SH-SY5Y (cell line): ENCODE measurements around the gene BCL11A.

Experiments used
- GATA2 ChIP-seq: IDR thresholded peaks from 2 replicates; pipeline ENCODE4 v1.6.1; 2011; ENCODE audit warnings: mild to moderate bottlenecking, low read depth, low read length
- GATA3 ChIP-seq: IDR thresholded peaks from 2 replicates; pipeline ENCODE4 v1.6.1; 2011; ENCODE audit warnings: low read depth, mild to moderate bottlenecking, low read length, moderate library complexity

DNA sequence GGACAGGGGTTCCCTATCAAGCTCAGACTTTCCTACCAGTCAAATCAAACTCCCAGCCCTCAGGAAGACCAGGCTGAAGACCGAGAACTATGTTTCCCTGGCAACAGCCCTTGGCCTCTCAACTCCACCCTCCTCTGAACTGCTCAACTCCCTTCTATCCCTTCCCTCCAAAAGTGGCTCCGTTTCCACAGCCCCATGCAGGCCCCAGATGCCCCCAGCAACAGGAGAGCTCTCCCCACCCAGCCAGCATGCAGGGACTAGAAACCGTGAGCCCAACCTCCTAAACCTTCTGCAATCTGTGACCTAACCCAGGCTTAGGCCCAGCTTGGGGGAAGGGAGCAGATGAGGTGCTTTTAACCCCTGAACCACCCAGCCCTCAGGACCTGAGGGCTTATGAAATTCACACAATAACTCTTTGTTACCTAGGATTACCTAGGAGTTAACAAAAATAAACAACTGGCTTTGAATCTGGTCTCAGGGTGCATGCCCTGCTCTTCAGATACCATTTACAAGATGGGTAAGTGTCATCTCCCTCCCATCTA is 87.2 kb downstream of the BCL11A start:
- TF ChIP-seq GATA2 (no peak), GATA3 (no peak)
